Loucy (cell line): ENCODE results near the gene MARCHF9.

Source experiments
- H2AFZ ChIP-seq: fragments of 200-600 bp; sonication (generic); 2 replicates; pipeline ENCODE4 v1.6.0; 2016; ENCODE audit warnings: antibody characterized with exemption, mild to moderate bottlenecking, low read length, moderate library complexity
- H3F3A ChIP-seq: fragments of 200-600 bp; 2 replicates; pipeline ENCODE4 v1.6.0; 2016; ENCODE audit warnings: antibody characterized with exemption, low read depth, mild to moderate bottlenecking
- H3K27me3 ChIP-seq: fragments of 200-600 bp; sonication (generic); 2 replicates; pipeline ENCODE4 v1.6.1; 2014; ENCODE audit warnings: low read length, mild to moderate bottlenecking; ENCODE audit not compliant: insufficient read depth, poor library complexity, severe bottlenecking
- H3K36me3 ChIP-seq: fragments of 200-600 bp; sonication (generic); 2 replicates; pipeline ENCODE4 v1.6.1; 2016; ENCODE audit warnings: low read length; ENCODE audit not compliant: insufficient read depth
- H3K4me1 ChIP-seq: fragments of 200-600 bp; sonication (generic); 2 replicates; pipeline ENCODE4 v1.5.1; 2014; ENCODE audit warnings: low read length, mild to moderate bottlenecking; ENCODE audit not compliant: insufficient read depth, poor library complexity, severe bottlenecking
- H3K4me2 ChIP-seq: fragments of 200-600 bp; sonication (generic); 2 replicates; pipeline ENCODE4 v1.6.0; 2014; ENCODE audit warnings: antibody characterized with exemption, low read length, low read depth, mild to moderate bottlenecking; ENCODE audit not compliant: poor library complexity, severe bottlenecking
- H3K4me3 ChIP-seq: fragments of 200-600 bp; sonication (generic); 2 replicates; pipeline ENCODE4 v1.5.1; 2014; ENCODE audit warnings: low read length, mild to moderate bottlenecking, mixed read lengths; ENCODE audit not compliant: poor library complexity, severe bottlenecking
- H3K79me2 ChIP-seq: fragments of 200-600 bp; sonication (generic); 2 replicates; pipeline ENCODE4 v1.6.1; 2014; ENCODE audit warnings: low read length; ENCODE audit not compliant: insufficient read depth
- H3K9ac ChIP-seq: fragments of 200-600 bp; sonication (generic); 2 replicates; pipeline ENCODE4 v1.6.0; 2014; ENCODE audit warnings: mild to moderate bottlenecking, low read depth, low read length, moderate library complexity; ENCODE audit not compliant: poor library complexity, severe bottlenecking
- H3K9me2 ChIP-seq: fragments of 200-600 bp; sonication (generic); replicated peaks from 2 replicates; pipeline ENCODE4 v1.6.1; 2016; ENCODE audit warnings: low read depth, low read length, mixed read lengths
- H3K9me3 ChIP-seq: fragments of 200-600 bp; sonication (generic); 2 replicates; pipeline ENCODE4 v1.6.1; 2014; ENCODE audit warnings: mild to moderate bottlenecking, antibody characterized with exemption, low read length, low read depth; ENCODE audit not compliant: insufficient read depth
- H4K20me1 ChIP-seq: fragments of 200-600 bp; sonication (generic); 2 replicates; pipeline ENCODE4 v1.6.0; 2014; ENCODE audit warnings: antibody characterized with exemption, low read length, mild to moderate bottlenecking; ENCODE audit not compliant: insufficient read depth, poor library complexity, severe bottlenecking
- CTCF ChIP-seq: fragments of 200-600 bp; sonication (generic); conservative IDR thresholded peaks from 2 replicates; pipeline ENCODE4 v1.5.1; 2014; ENCODE audit warnings: mild to moderate bottlenecking, antibody characterized with exemption, low read length
- EZH2phosphoT487 ChIP-seq: fragments of 200-600 bp; IDR thresholded peaks from 2 replicates; pipeline ENCODE4 v1.6.1; 2018; ENCODE audit warnings: antibody characterized with exemption, mild to moderate bottlenecking, moderate library complexity, borderline replicate concordance

MARCHF9 gene

DNA sequence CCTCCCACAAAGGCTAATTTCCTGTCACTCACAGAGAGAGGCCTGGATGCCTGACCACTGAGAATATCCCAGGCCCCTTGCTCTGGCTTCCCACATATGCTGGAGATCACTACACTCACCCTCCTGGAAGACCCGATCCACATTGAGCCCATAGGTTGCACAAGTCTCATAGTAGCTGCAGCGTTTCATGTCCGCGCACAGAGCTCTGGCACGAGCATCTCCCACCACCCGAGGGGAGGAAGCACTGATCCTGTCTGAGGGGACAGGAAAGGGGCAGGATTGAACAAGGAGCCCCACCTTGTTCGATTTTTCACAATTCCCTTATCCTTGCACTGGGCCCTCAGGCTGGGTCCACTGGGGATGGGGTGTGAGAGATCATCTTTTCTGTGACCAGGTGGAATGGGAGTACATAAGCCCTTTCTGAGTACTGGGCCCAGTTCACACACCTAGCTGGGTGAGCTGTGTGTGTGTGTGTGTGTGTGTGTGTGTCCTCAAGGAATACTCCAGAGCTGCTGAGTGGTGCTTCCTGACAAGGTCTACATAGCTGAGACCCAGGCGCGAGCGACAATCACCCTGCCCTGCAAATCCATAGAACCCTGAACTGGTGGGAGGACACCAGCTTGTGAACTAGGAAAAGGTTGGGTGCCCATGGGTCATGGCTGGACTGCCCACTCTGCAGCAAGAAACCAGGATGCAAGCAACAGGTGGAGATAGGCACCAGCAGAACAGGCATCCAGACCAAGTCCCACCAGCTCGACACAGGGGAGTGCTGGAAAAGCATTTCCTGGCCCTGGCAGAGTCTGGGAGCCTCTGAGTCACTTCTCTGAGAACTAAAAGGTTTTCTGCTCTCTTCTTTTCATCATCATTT is 21.9 kb upstream of the MARCHF9 start:
- Histone ChIP-seq H3K4me1 (no peaks in the 10 kb centered on the region), H3K79me2 (peaks cover 32% of the 10 kb centered on the region; the same call in 1 of the 2 replicates), H3K4me3 (no peak overlapping the region), H4K20me1 (peaks cover 23% of the 10 kb centered on the region), H3K9me3 (no peaks in the 10 kb centered on the region), H3K27me3 (no peaks in the 10 kb centered on the region), H2AFZ (no peak overlapping the region), H3F3A (no peaks in the 10 kb centered on the region), H3K9ac (no peak overlapping the region), H3K9me2 (no peaks in the 10 kb centered on the region), H3K36me3 (peaks cover 64% of the 10 kb centered on the region; the same call in 1 of the 2 replicates), H3K4me2 (no peak overlapping the region)
- no peak for TF ChIP-seq EZH2phosphoT487
- no peak for TF ChIP-seq CTCF

- Histone ChIP-seq H3K4me2 (no peak overlapping the region), H3F3A (no peaks in the 10 kb centered on the region), H3K9me3 (no peaks in the 10 kb centered on the region), H3K36me3 (peaks cover 59% of the 10 kb centered on the region; the same call in 1 of the 2 replicates), H3K79me2 (peaks cover 41% of the 10 kb centered on the region), H4K20me1 (peaks cover 27% of the 10 kb centered on the region), H3K9me2 (no peaks in the 10 kb centered on the region), H2AFZ (no peak overlapping the region), H3K4me1 (peaks cover under 1% of the 10 kb centered on the region), H3K9ac (no peak overlapping the region), H3K4me3 (no peak overlapping the region), H3K27me3 (no peaks in the 10 kb centered on the region)
- TF ChIP-seq EZH2phosphoT487 (no peak), CTCF (no peak)
Measured at GRCh38 chr12:57733928-57734327, 21.0 kb upstream of the MARCHF9 start.

GRCh38 chr12:57734591-57734990 is 20.3 kb upstream of the MARCHF9 start:
- H2AFZ ChIP-seq = no peak overlapping the region
- H3K36me3 ChIP-seq = peaks cover 56% of the 10 kb centered on the region; the same call in 1 of the 2 replicates
- peaks cover 34% of the 10 kb centered on the region for H4K20me1 ChIP-seq
- peaks cover 8% of the 10 kb centered on the region for H3K4me1 ChIP-seq
- peaks cover 48% of the 10 kb centered on the region for H3K79me2 ChIP-seq
- H3K4me3 ChIP-seq = no peak overlapping the region
- no peak overlapping the region for H3K9ac ChIP-seq
- no peaks in the 10 kb centered on the region for H3K9me2 ChIP-seq
- no peaks in the 10 kb centered on the region for H3K27me3 ChIP-seq
- H3F3A ChIP-seq = no peaks in the 10 kb centered on the region
- no peak overlapping the region for H3K4me2 ChIP-seq
- TF ChIP-seq CTCF (no peak), EZH2phosphoT487 (no peak)
- H3K9me3 ChIP-seq = no peaks in the 10 kb centered on the region
